HG03378 (cell line): ENCODE data around the gene ELAVL2.
"Not testable (repeated sequence)": the region's sequence is repeated elsewhere in the genome, so short reads cannot be mapped to it uniquely, and the experiment has no call there.

Experiments used
- ATAC-seq: cut with Tn5 transposase; IDR thresholded peaks from one replicate; pipeline ENCODE4 v1.9.1; 2021; ENCODE audit warnings: mild to moderate bottlenecking, moderate library complexity; ENCODE audit not compliant: unreplicated experiment

The ELAVL2 gene

DNA sequence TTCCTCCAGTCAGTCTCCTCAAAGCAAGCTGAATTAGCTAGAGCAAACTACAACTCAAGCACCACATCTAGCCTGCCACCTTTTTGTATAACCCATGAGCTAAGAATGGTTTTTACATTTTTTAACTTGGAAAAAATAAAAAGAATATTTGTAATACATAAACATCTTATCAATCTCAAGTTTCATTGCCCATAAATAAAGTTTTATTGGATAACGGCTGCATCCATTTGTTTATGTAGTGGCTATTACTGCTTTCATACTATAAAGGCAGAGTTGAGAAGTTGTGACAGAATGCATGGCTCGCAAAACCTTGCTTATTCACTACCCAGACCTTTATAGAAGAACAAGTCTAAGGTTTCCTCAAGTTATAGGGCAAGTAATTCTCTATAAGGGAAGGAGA lies 95.7 kb downstream of the ELAVL2 start:
- ATAC-seq, result no peak

DNA sequence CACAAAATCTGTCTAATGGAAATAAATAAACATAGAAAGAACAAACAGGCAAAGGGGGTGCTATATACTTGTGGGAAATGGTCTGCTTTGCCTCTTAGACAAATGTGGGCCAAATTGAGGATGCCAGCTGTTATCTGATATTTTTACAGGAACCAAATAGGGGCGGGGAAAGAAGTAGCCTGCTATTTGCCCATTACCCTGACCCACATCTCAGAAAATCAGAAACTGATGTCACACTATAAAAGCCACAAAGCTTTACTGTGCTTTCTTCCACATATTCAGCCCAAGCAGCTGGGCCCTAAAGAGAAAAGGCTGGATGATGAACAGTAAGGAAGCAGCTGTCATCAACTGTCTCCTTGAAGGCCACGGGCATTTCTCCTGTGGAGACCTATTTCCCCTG lies 97.3 kb downstream of the ELAVL2 start:
- no peak for ATAC-seq

DNA sequence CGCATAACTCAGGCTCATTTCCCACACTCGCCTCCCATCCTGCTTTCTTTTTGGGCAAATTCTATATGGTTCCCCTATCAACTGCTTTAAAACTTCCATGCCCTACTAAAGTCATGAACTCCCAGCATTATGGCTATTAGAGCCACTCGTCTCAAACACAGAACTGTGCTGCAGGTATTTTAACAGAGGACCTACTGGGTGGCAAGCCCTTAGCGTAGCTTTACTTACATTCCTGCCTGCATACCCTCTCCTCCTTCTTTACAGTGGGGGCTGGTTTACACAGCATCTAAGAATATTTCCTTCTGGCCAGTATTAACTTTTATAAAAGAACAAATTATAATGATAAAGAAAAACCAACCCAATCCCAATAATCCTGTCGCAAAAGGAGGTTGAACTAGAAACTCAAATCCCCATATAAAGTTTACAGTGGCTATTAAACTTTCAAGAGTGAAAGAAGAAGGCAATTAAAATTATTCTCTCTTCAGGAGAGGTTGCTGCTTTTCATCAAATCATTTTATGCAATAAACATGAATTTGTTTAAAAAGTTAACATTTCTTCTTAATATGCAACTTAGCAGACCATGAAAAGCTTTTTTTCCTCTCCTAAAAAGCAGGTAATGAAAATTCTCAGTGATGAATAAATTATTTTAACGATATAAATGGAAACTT lies 100.6 kb downstream of the ELAVL2 start:
- ATAC-seq, result no peak

DNA sequence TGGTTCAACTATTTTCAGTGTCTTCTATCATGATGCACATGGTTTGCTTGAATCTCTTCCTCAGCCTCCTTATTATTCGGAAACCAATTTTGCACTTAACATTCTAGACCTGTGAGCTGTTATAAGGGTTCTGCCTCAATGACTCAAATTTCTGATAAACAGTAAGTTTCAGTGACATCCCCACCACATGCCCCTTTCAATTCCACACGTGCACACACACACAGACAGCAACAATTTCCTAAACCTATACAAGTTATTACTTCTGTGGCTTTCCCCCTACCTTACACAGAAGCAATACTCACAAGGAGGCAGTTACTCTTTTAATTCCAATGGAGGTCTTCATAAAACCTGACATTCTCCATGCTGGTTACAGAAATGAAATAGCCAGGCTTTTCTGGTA lies 102.4 kb downstream of the ELAVL2 start:
- no peak for ATAC-seq

DNA sequence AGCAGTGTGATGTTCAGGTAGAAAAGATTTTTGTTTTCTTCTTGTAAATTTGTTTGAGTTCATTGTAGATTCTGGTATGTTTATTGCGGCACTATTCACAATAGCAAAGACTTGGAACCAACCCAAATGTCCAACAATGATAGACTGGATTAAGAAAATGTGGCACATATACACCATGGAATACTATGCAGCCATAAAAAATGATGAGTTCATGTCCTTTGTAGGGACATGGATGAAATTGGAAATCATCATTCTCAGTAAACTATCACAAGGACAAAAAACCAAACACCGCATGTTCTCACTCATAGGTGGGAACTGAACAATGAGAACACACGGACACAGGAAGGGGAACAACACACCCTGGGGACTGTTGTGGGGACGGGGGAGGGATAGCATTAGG lies 103.0 kb downstream of the ELAVL2 start:
- not testable (repeated sequence) for ATAC-seq

DNA sequence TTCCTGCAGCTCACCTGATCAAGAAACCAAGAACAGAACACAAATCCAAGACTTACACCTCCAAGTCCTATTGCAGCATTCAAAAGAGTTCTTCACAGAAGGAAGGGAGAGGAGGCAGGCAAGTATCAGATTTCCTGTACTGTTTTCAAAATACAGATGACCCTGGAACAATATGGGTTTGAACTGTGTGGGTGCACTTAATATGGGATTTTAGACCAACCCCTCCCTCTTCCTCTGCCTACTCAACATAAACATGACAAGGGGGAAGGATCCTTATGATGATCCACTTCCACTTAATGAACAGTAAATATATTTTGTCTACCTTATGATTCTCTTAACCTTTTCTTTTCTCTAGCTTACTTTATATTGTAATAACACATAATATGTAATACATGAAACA lies 104.6 kb downstream of the ELAVL2 start:
- no peak for ATAC-seq

DNA sequence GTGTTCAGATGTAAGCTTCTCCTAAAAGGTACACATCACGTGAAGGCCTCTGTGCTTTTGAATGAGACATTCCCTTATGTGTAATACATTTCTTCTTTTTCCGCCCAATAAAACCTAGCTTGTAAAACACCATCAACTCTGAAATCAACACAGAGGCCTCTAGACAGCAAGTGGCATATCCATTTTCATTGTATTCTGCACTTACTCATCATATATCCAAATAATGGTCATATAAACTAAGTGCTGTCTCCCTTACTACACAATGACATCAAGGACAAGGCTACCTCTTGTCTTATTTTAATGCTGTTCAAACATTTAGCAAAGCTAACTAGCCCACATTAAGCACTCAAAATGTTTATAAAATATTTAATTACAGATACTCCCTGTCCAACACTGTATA lies 108.5 kb downstream of the ELAVL2 start:
- no peak for ATAC-seq

DNA sequence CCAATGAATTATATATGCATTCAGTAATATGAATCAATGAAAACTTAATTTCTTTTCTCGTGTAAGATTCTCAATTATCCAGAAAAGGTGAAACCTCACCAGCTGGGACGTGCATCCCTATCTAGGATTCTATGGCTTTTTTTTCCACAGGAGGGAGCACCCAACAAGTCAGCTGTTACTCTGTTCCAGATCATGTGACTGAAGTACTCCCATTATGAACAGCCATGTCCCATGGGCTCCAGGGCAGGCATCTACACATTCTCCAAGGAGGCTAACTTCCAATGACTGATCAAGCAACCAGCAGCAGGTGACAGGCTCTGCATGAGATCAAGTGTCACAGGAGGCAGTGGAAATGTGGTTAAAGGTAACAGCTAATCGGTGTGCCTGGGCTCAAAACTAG lies 118.8 kb downstream of the ELAVL2 start:
- no peak for ATAC-seq

DNA sequence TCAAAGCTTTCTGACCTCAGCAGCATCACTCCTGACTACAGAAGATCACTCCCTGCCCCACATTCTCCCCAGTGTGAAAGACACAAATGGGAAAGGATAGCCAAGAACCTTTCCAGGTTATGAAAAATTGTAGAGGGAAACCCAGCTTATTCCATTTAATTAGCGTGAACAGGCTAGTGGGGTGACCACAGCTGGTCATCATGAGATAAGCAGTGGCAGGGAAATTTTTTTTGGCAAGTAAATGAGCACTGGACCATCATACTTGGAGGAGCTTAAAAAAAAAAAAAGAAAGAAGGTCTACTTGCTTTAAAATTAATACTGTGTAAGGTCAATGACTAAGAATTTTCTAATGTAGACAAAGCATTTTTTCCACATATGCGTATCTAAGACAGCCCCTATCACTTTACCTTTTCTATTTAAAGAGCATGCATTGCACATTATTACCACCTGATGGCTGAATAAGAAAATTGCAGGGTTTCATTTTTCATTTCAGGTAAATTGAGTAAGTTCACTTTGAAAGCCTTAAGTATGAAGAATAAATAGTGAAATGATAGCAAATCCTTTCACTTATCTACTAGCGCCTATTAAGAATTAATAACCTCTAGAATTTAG lies 123.6 kb downstream of the ELAVL2 start:
- ATAC-seq, result no peak

DNA sequence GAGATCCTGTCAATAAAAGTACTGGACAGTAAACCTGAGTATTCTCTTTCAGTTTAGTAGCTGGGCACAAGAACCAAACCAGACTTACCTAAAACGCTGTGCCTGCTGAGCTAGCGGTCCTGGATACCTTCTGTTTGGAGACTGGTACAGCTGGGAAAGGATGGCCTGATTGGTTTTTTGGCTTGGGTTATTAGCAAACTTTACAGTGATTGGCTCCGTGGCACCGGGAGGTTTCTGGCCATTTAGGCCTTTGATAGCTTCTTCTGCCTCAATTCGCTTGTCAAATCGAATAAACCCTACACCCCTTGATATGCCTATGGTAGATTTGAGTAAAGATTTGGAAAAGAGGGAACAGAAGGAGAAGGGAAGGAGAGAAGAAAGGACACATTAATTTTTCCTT lies 124.7 kb downstream of the ELAVL2 start:
- no peak for ATAC-seq

DNA sequence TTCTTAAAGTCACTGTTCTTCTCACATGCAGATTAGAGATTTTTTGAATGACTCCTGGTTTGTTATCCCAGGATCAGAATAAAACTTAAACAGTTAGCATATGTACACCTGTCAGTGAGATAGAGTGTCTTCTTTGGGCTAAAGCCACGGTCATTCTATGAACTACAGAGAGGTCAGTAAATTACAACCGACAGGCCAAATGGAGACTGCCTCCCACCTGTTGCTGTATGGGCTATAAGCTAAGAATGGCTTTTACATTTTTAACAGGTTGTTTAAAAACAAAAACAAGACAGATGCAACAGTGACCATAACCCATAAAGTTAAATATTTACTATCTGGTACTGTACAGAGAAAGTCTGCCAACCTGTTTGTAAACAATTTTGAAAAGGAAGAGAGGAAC lies 125.7 kb downstream of the ELAVL2 start:
- no peak for ATAC-seq

DNA sequence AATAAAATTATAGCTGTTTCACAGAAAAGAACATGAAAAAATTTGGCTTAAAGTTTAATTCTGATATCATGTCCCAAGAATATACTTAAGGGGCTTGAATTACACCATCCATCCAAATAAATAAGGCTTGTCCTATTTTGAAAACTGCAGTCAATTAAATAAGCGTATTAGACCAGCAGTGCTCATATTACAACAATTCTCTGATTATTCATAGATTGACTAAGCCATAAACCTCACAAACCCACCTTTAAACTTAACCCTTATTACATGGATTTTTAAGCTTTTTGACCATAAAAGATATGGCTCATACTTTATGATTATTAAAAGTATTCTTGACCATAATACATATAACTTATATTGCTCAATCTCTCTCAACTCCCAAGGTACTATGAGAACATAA lies 127.9 kb downstream of the ELAVL2 start:
- no peak for ATAC-seq

DNA sequence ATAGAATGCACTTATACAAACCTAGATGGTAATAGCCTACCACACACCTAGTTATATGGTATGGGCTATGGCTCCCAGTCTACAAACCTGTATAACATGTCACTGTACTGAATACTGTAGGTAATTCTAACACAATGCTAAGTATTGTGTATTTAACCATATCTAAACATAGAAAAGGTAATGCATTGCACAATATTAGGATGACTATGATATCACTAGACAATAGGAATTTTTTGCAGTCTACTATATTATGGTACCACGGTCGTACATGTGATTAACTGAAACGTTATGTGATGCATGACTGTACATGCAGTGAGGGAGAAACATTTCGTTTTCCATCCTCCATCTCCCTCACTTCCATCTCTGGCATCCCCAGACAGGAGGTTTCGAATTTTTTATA lies 130.5 kb downstream of the ELAVL2 start:
- no peak for ATAC-seq

DNA sequence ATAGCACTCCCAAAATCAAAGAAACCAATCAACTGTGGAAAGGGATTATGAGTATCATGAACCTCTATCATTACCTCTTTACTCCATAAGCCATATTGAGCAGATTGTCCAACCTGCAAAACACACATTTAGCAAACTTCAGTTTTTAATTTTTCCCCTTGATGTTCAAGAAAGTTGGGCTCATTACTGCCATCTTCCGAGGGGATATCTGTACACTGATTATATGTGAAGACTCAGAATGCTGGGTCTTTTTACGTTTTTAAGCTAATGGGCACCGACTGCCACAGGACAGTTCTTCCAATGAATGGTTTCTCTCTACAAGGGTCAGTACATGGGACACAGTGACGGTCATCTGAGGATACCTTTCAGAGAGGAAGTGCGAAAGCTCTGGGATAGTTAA lies 132.7 kb downstream of the ELAVL2 start:
- no peak for ATAC-seq

DNA sequence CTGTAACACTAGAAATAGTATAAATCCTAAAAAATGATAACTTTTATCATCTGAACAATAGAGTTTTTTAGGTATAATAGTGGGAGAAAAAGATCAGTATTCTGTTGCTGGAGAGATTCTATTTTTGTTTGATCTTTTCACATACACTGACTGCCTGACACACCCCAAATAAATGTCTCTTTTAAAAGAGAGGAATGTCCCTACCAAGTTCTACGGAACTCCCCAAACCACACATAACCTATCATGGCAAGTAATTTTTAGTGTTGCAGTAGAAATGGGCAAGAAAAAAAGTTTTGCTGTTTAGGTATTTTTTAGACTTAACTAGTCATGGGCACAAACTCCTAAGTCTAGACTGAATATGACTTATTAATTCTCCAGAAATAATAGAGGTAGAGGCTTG lies 139.1 kb downstream of the ELAVL2 start:
- no peak for ATAC-seq

DNA sequence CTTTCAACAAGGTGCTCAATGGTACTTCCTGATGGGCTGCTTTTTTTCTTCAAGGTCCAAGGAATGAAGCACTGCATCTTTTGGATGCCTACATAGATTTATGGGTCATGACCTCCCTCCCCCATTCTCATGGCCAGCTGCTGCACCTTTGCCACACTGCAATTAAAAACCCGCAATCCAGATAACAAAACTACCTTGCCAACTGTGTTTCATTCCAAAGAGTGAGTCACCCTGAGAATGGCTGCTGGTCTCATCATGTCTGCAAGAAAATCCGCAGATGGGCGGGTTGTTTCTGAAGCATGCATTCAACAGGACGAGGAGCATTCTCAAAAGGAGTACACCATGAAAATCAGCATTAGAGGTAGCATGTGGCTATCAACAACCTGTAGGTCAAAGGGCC lies 139.8 kb downstream of the ELAVL2 start:
- ATAC-seq, result no peak

DNA sequence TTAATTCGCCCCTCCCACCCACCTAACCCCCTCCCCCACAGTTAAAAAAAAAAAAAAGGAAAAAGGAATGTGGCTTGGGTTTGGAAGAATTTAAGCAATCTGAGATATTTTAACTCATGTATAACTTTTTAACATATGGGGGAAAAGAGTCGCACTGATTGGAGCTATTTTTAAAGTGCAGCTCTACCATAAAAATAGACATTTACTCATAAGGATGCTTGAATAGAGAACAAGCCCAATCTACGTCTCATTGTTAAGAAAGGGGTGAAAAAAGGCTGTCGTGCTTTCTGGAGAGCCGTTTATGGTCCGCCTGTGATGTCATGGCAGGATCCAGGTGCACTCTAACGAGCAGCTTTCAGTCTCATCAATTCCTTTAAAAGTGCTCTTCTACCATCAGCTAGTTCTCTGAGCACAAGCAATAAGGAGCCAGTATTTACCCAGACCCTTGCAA lies 142.4 kb downstream of the ELAVL2 start:
- no peak for ATAC-seq

DNA sequence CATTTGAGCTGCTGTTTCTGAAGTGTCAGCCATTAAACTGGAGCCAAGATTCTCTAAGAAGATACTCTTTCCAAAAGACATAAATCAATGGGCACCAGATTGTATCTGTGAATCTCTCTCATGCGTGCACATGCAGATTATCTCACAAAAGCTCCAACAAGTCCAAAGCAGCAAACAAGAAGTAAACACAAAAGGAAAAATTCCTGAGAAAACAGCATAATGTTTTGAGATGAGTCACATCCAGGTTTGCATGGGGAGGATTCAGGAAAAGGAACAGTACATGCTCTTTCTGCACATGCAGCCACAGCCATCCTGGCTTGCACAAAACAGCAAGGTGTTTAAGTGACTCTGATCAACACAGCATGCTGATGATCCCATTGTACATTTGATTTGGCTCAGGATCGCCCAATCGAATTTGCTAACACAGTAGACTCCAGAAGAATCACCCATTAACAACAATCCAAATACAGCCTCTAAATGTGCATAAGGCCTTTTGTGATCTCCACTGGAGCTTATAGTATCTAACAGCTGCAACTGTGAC lies 143.1 kb downstream of the ELAVL2 start:
- no peak for ATAC-seq

DNA sequence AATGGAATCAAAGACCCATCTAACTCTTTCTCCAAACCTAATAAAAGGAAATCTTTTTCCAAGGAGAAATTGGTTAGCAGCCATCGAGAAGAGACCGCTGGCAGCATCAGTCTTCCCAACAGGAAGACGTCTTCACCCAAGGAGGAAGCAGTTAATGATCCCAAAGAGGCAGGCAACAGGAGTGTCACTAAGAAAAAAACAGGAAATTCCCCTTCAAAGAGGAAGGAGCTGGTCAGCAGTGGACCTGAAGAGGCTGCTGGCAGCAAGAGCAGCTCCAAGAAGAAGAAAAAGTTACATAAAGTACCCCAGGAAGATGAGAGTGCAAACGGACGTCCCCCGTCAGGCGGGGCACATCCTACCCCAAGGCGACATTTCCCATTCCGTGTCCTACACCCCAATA lies 143.7 kb downstream of the ELAVL2 start:
- no peak for ATAC-seq

DNA sequence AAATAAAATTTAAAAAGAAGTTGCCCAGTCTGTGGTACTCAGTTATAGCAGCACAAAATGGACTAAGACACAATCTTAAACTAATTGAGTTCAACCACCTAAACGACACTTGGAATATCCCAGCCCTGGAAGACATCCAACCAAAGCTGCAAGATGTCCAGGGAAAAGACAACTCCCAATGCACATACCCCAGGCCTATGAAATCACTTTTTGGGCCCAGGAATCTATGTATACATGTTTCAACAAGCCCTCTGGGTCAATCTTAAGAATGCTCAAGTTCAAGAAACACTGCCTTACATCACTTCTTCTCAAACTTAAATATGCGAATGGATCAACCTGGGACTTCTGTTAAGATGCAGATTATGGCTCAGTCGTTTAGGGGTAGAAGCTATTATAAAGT lies 148.6 kb downstream of the ELAVL2 start:
- ATAC-seq, result no peak

DNA sequence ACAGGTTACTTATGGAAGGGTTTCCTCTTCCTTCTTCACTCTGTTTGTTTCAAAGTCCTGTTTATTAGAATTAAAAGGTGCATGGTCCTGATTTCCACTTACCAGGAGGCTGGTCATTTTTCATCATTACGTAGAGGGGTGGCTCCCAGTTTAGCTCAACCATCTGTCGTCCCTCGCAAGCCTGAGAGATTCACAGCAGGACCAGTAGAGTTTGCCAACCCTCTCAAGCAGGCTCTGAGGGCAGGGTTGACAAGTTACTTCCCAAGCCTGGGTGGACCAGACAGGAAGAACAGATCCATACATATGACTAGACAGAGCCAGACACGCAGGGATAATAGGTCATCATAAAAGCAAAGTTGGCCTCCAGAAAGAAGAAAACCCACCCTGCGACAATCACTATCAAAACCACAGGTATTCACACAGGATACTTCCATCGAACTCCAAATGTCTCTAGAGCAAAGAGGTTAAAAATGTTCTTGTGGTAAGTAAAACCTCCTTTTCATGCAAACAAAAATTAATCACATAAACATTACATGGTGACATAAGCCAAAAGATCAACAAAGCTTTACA lies 151.9 kb downstream of the ELAVL2 start:
- no peak for ATAC-seq

DNA sequence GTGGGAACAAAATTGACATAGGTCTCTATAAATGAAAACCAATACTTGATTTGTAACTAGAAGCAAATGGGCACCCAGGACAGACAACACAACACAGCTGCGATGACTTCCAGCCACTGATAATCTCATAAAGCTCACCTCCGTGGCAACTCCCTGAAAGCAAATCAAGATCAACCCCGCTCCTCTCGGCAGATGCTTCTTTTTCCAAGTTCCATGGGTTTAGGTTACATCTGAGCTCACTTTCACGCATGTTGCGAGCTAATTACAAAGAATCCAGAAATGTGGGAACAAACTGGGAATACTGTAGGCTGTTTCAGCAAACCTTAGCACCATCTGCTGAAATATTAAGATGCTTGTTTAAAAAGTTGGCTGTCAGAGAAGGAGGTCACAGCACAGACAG lies 153.9 kb downstream of the ELAVL2 start:
- no peak for ATAC-seq
